ENCODE results near the gene TF.
"Not testable (repeated sequence)": the region's sequence is repeated elsewhere in the genome, so short reads cannot be mapped to it uniquely, and the experiment has no call there.

Gene TF

DNA sequence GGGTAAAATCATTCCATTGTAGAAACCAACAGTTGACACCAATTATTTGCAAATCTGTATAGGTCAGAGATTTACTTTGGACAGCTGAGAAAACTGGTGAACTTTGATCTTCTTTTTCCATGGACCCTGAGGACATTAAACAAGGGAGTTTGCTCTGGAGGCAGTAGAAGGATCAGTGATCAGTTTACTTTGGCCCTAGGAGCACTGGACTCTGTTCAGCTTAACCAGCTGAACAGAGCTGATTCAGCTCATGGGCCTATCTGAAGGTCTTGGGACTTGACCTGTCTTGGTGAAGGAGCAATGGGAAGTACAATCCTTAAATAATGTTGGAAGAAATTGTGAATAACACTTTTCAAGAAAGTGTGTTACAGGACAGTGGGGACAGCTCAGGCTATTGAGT, 15.2 kb upstream of the TF start:
- TF ChIP-seq, protein P1, sequence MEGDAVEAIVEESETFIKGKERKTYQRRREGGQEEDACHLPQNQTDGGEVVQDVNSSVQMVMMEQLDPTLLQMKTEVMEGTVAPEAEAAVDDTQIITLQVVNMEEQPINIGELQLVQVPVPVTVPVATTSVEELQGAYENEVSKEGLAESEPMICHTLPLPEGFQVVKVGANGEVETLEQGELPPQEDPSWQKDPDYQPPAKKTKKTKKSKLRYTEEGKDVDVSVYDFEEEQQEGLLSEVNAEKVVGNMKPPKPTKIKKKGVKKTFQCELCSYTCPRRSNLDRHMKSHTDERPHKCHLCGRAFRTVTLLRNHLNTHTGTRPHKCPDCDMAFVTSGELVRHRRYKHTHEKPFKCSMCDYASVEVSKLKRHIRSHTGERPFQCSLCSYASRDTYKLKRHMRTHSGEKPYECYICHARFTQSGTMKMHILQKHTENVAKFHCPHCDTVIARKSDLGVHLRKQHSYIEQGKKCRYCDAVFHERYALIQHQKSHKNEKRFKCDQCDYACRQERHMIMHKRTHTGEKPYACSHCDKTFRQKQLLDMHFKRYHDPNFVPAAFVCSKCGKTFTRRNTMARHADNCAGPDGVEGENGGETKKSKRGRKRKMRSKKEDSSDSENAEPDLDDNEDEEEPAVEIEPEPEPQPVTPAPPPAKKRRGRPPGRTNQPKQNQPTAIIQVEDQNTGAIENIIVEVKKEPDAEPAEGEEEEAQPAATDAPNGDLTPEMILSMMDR (IDR thresholded peaks at IDR 0.05; ENCODE audit: low read depth, low read length), result no peak
- H3K4me3 ChIP-seq (ENCODE audit: low read depth, low read length), result no peak overlapping the region

- H3K4me3 ChIP-seq (ENCODE audit: low read depth, low read length), result not testable (repeated sequence)
These were observed 14.0 kb upstream of the TF start for GRCh38 chr3:133732231-133732630.

DNA sequence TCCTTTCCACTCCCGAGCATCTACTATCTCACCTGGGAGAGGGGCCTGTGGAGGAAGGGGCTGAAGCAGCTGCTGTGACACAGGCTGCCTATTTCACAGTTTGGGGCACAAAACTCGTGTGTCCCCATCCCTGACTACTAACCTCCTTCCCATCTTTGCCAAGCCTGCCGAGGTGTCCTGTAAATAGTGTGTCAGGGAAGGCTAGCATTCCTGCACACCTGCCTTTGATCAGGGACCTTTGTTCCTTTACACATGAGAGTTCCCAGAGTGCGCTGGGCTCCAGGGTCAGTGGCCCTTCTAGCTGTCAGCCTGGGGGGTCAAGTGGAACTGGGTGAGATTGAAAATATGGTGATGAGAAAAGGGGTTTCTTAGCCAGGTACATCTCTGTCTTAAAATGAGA, 13.0 kb upstream of the TF start:
- TF ChIP-seq, protein P1 (IDR thresholded peaks at IDR 0.05; ENCODE audit: low read depth, low read length), result no peak
- H3K4me3 ChIP-seq (ENCODE audit: low read depth, low read length), result no peak overlapping the region

GRCh38 chr3:133734305-133734704, 11.9 kb upstream of the TF start:
- no peak overlapping the region for H3K4me3 ChIP-seq (ENCODE audit: low read depth, low read length)
- TF ChIP-seq, protein P1 (IDR thresholded peaks at IDR 0.05; ENCODE audit: low read depth, low read length), result no peak

DNA sequence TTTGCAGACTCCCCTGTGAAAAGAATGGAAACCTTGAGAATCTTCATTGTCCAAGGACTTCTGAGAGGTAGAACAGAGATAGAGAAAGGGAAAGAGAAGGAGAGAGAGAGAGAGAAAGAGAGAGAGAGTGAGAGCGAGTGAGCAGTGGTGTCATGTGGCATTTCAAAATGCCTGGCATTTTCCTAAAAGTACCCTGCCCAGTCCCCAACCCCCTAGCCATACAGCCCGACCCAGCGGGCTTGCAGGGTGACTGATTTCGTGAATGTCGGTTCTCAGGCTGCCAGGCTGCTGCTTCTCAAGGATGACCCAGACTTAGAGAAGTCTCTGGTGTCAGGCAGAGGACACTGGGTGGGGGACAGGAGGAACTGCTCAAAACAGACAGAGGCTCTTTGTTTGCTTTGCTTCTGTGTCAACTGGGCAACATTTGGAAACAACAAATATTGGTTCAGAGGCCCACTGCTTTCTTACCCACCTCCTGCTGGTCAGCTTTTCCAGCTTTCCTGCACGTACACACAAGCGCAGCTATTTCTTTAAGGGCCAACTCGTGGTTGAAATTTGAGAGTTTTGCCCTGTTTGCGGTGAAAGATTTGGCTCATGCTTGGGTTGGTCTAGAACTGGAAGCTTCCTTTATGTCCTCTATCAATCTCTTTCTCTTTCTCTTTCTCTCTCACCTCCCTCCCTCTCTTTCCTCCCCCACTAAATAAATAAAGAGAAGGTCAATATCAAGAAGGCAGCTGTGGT, 3.7 kb upstream of the TF start:
- TF ChIP-seq, protein P1 (IDR thresholded peaks at IDR 0.05; ENCODE audit: low read depth, low read length), result no peak
- H3K4me3 ChIP-seq (ENCODE audit: low read depth, low read length), result no peak overlapping the region

DNA sequence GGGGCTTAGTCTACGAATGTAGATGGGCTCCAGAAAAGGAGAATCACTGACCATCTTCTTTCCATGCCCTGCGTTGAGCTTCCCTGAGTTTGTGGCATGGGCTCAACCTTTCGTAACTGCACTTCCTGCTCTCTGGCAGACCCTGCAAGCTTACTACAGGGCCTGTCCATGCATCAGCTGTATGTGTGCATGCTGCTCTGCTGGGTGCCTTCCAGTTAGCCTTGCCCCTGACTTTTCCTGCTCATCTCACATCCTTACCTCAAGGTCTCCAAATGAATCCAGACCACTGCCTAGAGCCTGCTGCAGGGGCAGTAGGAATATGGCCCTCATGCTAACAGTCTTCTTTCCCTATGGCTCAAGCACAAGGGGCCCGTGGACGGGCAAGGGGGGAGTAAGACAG, 2.0 kb upstream of the TF start:
- no peak overlapping the region for H3K4me3 ChIP-seq (ENCODE audit: low read depth, low read length)
- TF ChIP-seq, protein P1 (IDR thresholded peaks at IDR 0.05; ENCODE audit: low read depth, low read length), result no peak

DNA sequence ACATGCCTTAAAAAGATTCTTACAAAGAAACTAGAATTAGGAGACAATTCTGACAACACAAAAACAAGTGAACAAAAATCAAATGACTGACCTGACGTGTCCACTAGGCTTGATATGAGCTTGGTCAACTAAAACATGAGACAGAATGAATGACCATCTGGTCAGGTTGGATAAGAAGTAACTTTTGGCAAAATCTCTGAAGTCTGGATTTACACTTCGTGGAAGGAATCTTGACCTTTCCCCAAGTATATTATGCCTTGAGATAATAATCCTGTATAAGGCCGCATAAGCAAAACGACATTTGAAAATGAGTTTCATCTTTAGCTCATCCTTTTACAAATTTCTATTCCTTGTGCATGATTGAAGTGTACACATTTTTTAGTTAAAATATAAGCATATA, 1.1 kb upstream of the TF start:
- TF ChIP-seq, protein P1 (IDR thresholded peaks at IDR 0.05; ENCODE audit: low read depth, low read length), result no peak
- H3K4me3 ChIP-seq (ENCODE audit: low read depth, low read length), result no peak overlapping the region

DNA sequence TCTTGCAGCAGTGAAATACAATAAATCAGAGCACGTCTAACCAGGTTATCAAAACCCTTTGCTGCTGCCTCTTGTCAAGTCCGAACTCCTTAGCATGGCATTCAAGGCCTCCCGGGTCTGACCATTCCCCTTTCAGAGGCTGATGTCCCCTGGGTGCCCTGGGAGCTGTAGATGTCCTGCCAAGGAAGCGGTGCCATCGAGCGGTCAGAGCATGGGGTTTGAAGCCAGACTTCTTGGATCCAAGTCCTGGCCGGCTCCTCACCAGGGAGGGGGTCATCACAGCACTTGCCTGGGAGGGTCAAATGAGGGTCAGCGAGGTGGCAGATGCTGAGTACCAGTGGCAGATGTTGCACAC, 496 bp downstream of the TF start:
- H3K4me3 ChIP-seq (ENCODE audit: low read depth, low read length), result no peak overlapping the region
- TF ChIP-seq, protein P1 (IDR thresholded peaks at IDR 0.05; ENCODE audit: low read depth, low read length), result no peak

All from WI38 (cell line).